GM20000 (cell line): Measurements from ENCODE around the gene ZFP64.
A peak's percentile ranks its signal among the peaks of the same experiment; 100 is the strongest.

Experiments used
- DNase-seq: peaks from one replicate; pipeline ENCODE4 v3.0.0; 2012; ENCODE audit warnings: low spot score
- CTCF ChIP-seq: IDR thresholded peaks from 2 replicates; pipeline ENCODE4 v1.5.1; 2012; ENCODE audit warnings: mild to moderate bottlenecking, control low read depth; ENCODE audit errors: extremely low read depth, missing control alignments

The ZFP64 gene

GRCh38 chr20:52118016-52118623, 73.5 kb downstream of the ZFP64 start:
- no peak for DNase-seq
- no peak for TF ChIP-seq CTCF

DNA sequence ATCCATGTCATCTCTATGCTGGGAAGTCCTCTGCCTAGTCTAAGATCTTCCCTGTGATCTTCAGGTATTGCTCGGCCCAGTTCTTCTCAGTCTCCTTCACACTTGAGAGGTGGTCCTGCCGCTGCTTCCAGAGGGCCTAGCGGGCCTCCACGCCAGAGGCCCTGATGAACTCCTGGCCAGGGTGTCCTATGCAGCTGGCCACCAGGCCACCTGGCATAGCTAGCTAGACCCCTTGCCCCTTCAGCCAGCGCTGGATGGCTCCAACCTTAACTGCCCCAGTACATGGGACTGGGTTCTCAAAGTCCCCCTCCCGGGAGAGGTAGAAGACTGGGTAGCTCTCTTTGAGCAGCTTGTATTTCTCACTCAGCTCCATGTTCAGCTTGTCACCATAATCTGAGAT, 81.1 kb downstream of the ZFP64 start:
- no peak for TF ChIP-seq CTCF
- no peak for DNase-seq

DNA sequence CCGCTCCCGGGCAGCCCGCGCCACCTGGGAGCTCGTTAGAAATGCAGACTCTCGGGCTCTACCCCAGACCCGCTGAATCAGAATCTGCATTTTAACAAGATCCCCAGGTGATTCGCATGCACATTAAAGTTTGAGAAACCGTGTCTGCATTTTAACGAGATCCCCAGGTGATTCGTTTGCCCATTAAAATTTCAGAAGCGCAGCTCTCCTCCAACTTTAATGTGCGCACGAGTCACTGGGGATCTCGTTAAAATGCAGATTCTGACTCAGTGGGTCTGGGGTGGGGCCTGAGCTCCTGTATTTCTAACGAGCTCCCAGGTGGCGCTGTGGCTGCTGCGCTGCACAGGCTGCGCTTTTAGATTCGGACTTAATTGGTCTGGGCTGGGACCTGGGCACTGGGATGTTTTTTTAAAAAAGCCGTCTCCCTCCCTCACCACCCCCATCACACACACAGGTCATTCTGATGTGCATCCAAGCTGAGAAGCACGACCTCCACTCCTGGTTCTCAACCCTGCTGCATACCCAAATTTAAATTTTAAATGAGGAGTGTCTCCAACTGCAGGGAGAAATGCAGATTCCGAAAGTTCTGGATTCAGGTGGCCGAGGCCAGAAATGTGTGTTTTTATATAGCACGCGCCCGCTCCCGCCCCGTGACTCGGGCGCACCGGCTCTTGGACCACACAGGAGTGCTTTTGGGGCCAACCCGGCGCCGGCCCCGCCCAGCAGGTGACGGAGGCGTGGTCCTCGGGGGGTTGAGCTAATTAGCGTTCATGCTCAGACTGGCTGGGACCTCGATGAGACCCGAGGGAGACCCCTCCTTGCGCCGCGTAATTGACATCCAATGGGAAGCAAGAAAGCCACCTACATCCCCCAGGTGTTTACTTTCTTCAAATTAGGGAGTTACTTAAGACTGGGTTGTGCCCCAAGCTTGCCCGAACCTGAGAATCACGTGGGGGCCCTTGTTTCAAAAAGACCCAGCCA, 85.8 kb downstream of the ZFP64 start:
- TF ChIP-seq CTCF = peak; percentile 12
- DNase-seq = peak; percentile 39

- peak; percentile 50 for DNase-seq
- no peak for TF ChIP-seq CTCF
Observed at GRCh38 chr20:52104546-52105441, 86.8 kb downstream of the ZFP64 start.

DNA sequence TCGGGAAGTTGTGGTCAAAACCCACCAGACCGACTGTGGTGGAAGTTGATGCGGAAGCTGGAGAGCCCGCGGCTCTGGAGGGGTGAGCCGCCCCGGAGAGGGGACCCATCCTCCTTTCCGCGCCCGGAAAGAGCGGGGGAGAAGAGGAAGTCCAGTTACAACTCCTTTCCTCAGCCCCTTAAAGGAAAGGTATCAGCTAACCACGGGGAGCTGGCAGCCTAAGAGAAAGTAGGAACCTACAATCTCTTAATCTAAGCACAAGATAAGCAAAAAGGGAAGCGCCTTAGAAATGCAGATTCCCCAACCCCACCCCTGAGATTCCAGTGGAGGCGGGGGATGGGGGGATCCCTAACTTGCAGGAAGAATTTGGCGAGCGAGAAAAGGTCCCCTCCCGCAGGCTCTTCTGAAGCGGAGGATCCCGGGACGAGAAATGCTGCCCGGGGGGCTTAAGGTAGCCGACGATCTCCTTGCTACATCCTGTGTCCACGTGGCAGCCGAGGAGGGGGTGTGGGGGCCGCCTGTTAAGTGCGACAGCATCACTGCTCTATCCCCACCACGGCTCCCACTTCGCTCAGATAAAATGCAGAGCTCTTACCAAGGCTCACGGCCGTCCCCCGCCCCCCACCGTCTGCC, 87.5 kb downstream of the ZFP64 start:
- peak; percentile 51 for DNase-seq

More for the DNA sequence above, 87.5 kb downstream of the ZFP64 start:
- TF ChIP-seq CTCF = no peak
